Right lung (tissue), 5 donors: ENCODE measurements around the gene PEF1. TPM values are rescaled to one million over a fixed set of nuclear protein-coding genes. Genes with fewer than 3 reads are reported as not detected.
A peak's percentile ranks its signal among the peaks of the same experiment; 100 is the strongest.

Source experiments
- DNase-seq, 2 donors: peaks; one replicate each; pipeline ENCODE4 v3.0.0-alpha.2; 2013
- polyA plus RNA-seq, 5 donors: library from polyadenylated mRNA; unstranded; fragments of 120-200 nt; gene quantifications; one replicate each; pipeline versions ENCODE4 v1.2.1 to v1.2.3, GENCODE V29; 2013; ENCODE audit warnings: inconsistent platforms in 1 of 5, low replicate concordance in 1 of 5; ENCODE audit not compliant: insufficient read length in 5 of 5, insufficient read depth in 1 of 5

Gene PEF1
- polyA plus RNA-seq, 5 donors: 58.4 to 68.4 (median 65.0) TPM

GRCh38 chr1:31637915-31638673 is 6.6 kb downstream of the PEF1 start:
- no peak for DNase-seq

- no peak for DNase-seq
Measured at GRCh38 chr1:31633117-31633516, 11.6 kb downstream of the PEF1 start.

- no peak for DNase-seq
Measured at GRCh38 chr1:31632649-31633048, 12.0 kb downstream of the PEF1 start.

GRCh38 chr1:31628931-31629556 is 15.6 kb downstream of the PEF1 start:
- no peak for DNase-seq

- DNase-seq: peak; percentile 27 to 52
Measured at GRCh38 chr1:31627930-31628559, 16.6 kb downstream of the PEF1 start.

- no peak for DNase-seq
Measured at GRCh38 chr1:31627301-31627929, 17.3 kb downstream of the PEF1 start.

- DNase-seq: no peak
Measured at GRCh38 chr1:31626223-31627207, 18.2 kb downstream of the PEF1 start.

- DNase-seq: no peak
Measured at GRCh38 chr1:31625561-31626222, 19.0 kb downstream of the PEF1 start.

GRCh38 chr1:31624731-31625514 is 19.8 kb downstream of the PEF1 start:
- DNase-seq: no peak

- no peak for DNase-seq
Measured at GRCh38 chr1:31624309-31624708, 20.4 kb downstream of the PEF1 start.

- DNase-seq: no peak
Measured at GRCh38 chr1:31623365-31623764, 21.3 kb downstream of the PEF1 start.

- no peak for DNase-seq
Measured at GRCh38 chr1:31621847-31622730, 22.6 kb downstream of the PEF1 start.

- DNase-seq: no peak
Measured at GRCh38 chr1:31621498-31621820, 23.2 kb downstream of the PEF1 start.

- no peak for DNase-seq
Measured at GRCh38 chr1:31620631-31621497, 23.8 kb downstream of the PEF1 start.

GRCh38 chr1:31618916-31619846 is 25.5 kb downstream of the PEF1 start:
- DNase-seq: no peak

- DNase-seq: peak; percentile 35 to 49
Measured at GRCh38 chr1:31617916-31618746, 26.5 kb downstream of the PEF1 start.
